AML-193 (cell line): Measurements from ENCODE around the gene CPT1B.
"Not testable (repeated sequence)": the region's sequence is repeated elsewhere in the genome, so short reads cannot be mapped to it uniquely, and the experiment has no call there.

Experiments
- DNase-seq, 2 experiments: peaks; one replicate each; lab custom pipeline; 2025; lab: John Stamatoyannopoulos, UW

Gene CPT1B

GRCh38 chr22:50527921-50528681 lies 50.1 kb downstream of the CPT1B start:
- DNase-seq: no peak

- DNase-seq: peak; percentile 62 to 69
Observed at GRCh38 chr22:50526834-50527801, 51.1 kb downstream of the CPT1B start.

- DNase-seq: peak; percentile 56 to 75
Observed at GRCh38 chr22:50526108-50526833, 52.0 kb downstream of the CPT1B start.

- no peak for DNase-seq
Observed at GRCh38 chr22:50525858-50526107, 52.4 kb downstream of the CPT1B start.

GRCh38 chr22:50525104-50525857 lies 52.9 kb downstream of the CPT1B start, which contains the start of gene SCO2:
Gene SCO2, minus strand, starts transcription at chr22:50525598. Its CDS starts 1,187 bp downstream, at chr22:50524411.
- peak; percentile 86 to 91 for DNase-seq

- no peak for DNase-seq
Observed at GRCh38 chr22:50524676-50525103, 53.5 kb downstream of the CPT1B start.

GRCh38 chr22:50523806-50524675 lies 54.2 kb downstream of the CPT1B start:
- no peak for DNase-seq

GRCh38 chr22:50523458-50523805 lies 54.8 kb downstream of the CPT1B start:
- no peak for DNase-seq

GRCh38 chr22:50522806-50523438 lies 55.3 kb downstream of the CPT1B start:
- DNase-seq: no peak

- no peak for DNase-seq
Observed at GRCh38 chr22:50522208-50522805, 55.9 kb downstream of the CPT1B start.

- no peak for DNase-seq
Observed at GRCh38 chr22:50521710-50522109, 56.5 kb downstream of the CPT1B start.

GRCh38 chr22:50520826-50521453 lies 57.3 kb downstream of the CPT1B start:
- no peak for DNase-seq

- DNase-seq: not testable (repeated sequence)
Observed at GRCh38 chr22:50520184-50520583, 58.0 kb downstream of the CPT1B start.

GRCh38 chr22:50519151-50519550 lies 59.1 kb downstream of the CPT1B start:
- DNase-seq: no peak
